IMR-90 (cell line): Measurements from ENCODE around the gene PAMR1. TPM values are rescaled to one million over a fixed set of nuclear protein-coding genes. Genes with fewer than 3 reads are reported as not detected.

ENCODE experiments used
- ATAC-seq: fragments of 200-7000 bp; cut with Tn5 transposase; 2 replicates; pipeline ENCODE4 v1.9.1; 2020; ENCODE audit warnings: low read depth, mild to moderate bottlenecking, moderate library complexity
- BruUV-seq: library from RNA; stranded (reverse); fragments of 400-500 nt; replicated peaks from 2 replicates; lab custom pipeline; 2021; lab: Mats Ljungman, UMichigan
- CTCF ChIA-PET: fragments of 300-600 bp; formaldehyde crosslinking; extraction: SDS; loops from one replicate; lab custom pipeline; 2021; ENCODE audit warnings: antibody characterized with exemption; lab: Yijun Ruan, JAX
- POLR2A ChIA-PET: fragments of 300-600 bp; sonication (Branson Sonifier 250); formaldehyde crosslinking; loops from one replicate; lab custom pipeline; 2022; ENCODE audit warnings: antibody characterized with exemption; ENCODE audit not compliant: unreplicated experiment; lab: Charles Lee
- DNase-seq: peaks from one replicate; pipeline ENCODE4 v3.0.0; 2013
- H2AFZ ChIP-seq: replicated peaks from 2 replicates; pipeline ENCODE3; 2013; ENCODE audit warnings: low read length, mild to moderate bottlenecking; ENCODE audit not compliant: poor library complexity
- H2AK5ac ChIP-seq: 2 replicates; pipeline ENCODE4 v1.6.1; 2013; ENCODE audit warnings: low read depth, low read length, inconsistent platforms
- H2AK9ac ChIP-seq: replicated peaks from 2 replicates; pipeline ENCODE3; 2013; ENCODE audit warnings: mild to moderate bottlenecking, low read depth, low read length, moderate library complexity; ENCODE audit not compliant: poor library complexity
- H2BK120ac ChIP-seq: 2 replicates; pipeline ENCODE4 v1.6.1; 2013; ENCODE audit warnings: low read depth, low read length, inconsistent platforms
- H2BK15ac ChIP-seq: 3 replicates; pipeline ENCODE4 v1.6.1; 2013; ENCODE audit warnings: low read depth, low read length, inconsistent platforms
- H2BK20ac ChIP-seq: 2 replicates; pipeline ENCODE4 v1.6.1; 2013; ENCODE audit warnings: low read depth, mild to moderate bottlenecking, inconsistent platforms, low read length, moderate library complexity
- H2BK5ac ChIP-seq: 2 replicates; pipeline ENCODE4 v1.6.1; 2013; ENCODE audit warnings: mild to moderate bottlenecking, low read depth, low read length, inconsistent platforms; ENCODE audit not compliant: poor library complexity, severe bottlenecking
- H3K14ac ChIP-seq: replicated peaks from 2 replicates; pipeline ENCODE4 v1.6.1; 2013; ENCODE audit warnings: low read depth, low read length, inconsistent platforms
- H3K18ac ChIP-seq: 2 replicates; pipeline ENCODE4 v1.6.1; 2013; ENCODE audit warnings: low read depth, low read length, control low read depth
- H3K23ac ChIP-seq: 2 replicates; pipeline ENCODE4 v1.6.1; 2013; ENCODE audit warnings: low read depth, low read length, inconsistent platforms
- H3K27ac ChIP-seq: 2 replicates; pipeline ENCODE4 v1.5.1; 2013; ENCODE audit warnings: mild to moderate bottlenecking, control low read depth, low read length; ENCODE audit not compliant: insufficient read depth
- H3K27me3 ChIP-seq: 2 replicates; pipeline ENCODE4 v1.6.1; 2013; ENCODE audit warnings: low read length; ENCODE audit not compliant: control insufficient read depth, insufficient read depth
- H3K36me3 ChIP-seq: 2 replicates; pipeline ENCODE4 v1.6.1; 2013; ENCODE audit warnings: low read length, mixed read lengths; ENCODE audit not compliant: control insufficient read depth, insufficient read depth
- H3K4ac ChIP-seq: 2 replicates; pipeline ENCODE4 v1.6.1; 2013; ENCODE audit warnings: low read depth, low read length, inconsistent platforms
- H3K4me1 ChIP-seq: 2 replicates; pipeline ENCODE4 v1.6.1; 2013; ENCODE audit warnings: low read length, mixed read lengths; ENCODE audit not compliant: control insufficient read depth, insufficient read depth
- H3K4me2 ChIP-seq: 2 replicates; pipeline ENCODE4 v1.6.1; 2013; ENCODE audit warnings: low read depth, mild to moderate bottlenecking, control low read depth, low read length, moderate library complexity
- H3K4me3 ChIP-seq: 2 replicates; pipeline ENCODE4 v1.5.1; 2013; ENCODE audit warnings: low read depth, mild to moderate bottlenecking, control low read depth, low read length, moderate library complexity; ENCODE audit not compliant: insufficient read depth
- H3K56ac ChIP-seq: 2 replicates; pipeline ENCODE4 v1.6.1; 2013; ENCODE audit warnings: low read length, inconsistent platforms; ENCODE audit not compliant: insufficient read depth; ENCODE audit errors: extremely low read depth
- H3K79me1 ChIP-seq, 2 experiments: 2 replicates each; pipeline ENCODE4 v1.6.1; 2013; ENCODE audit warnings: low read length in 2 of 2, inconsistent platforms in 1 of 2, low read depth in 1 of 2
- H3K9ac ChIP-seq: 2 replicates; pipeline ENCODE4 v1.6.1; 2013; ENCODE audit warnings: low read depth, low read length, control low read depth
- H3K9me1 ChIP-seq: 2 replicates; pipeline ENCODE4 v1.6.1; 2013; ENCODE audit warnings: low read length, inconsistent platforms; ENCODE audit not compliant: insufficient read depth
- H3K9me3 ChIP-seq: 2 replicates; pipeline ENCODE4 v1.6.1; 2013; ENCODE audit warnings: low read length; ENCODE audit not compliant: control insufficient read depth, insufficient read depth
- H4K20me1 ChIP-seq: 2 replicates; pipeline ENCODE4 v1.6.1; 2013; ENCODE audit warnings: low read length, inconsistent platforms; ENCODE audit not compliant: insufficient read depth
- H4K5ac ChIP-seq: 2 replicates; pipeline ENCODE4 v1.6.1; 2013; ENCODE audit warnings: mild to moderate bottlenecking, low read depth, low read length, control low read depth
- H4K8ac ChIP-seq, 2 experiments: 2 replicates each; pipeline ENCODE4 v1.6.1; 2013; ENCODE audit warnings: low read depth in 2 of 2, low read length in 2 of 2, control low read depth in 1 of 2, inconsistent platforms in 1 of 2
- H4K91ac ChIP-seq: 2 replicates; pipeline ENCODE4 v1.6.1; 2013; ENCODE audit warnings: low read depth, low read length, inconsistent platforms; ENCODE audit not compliant: insufficient read depth
- CEBPB ChIP-seq: IDR thresholded peaks from 2 replicates; pipeline ENCODE4 v1.6.1; 2012; ENCODE audit warnings: low read depth, low read length, improper control_type of control experiment
- CHD1 ChIP-seq: IDR thresholded peaks from 2 replicates; pipeline ENCODE4 v1.6.1; 2012; ENCODE audit warnings: low read depth, low read length, improper control_type of control experiment
- CTCF ChIP-seq: conservative IDR thresholded peaks from 2 replicates; pipeline ENCODE4 v1.5.1; 2012; ENCODE audit warnings: mild to moderate bottlenecking, low read depth, low read length, improper control_type of control experiment
- MAFK ChIP-seq: IDR thresholded peaks from 2 replicates; pipeline ENCODE4 v1.6.1; 2012; ENCODE audit warnings: low read depth, low read length, improper control_type of control experiment
- MAZ ChIP-seq: IDR thresholded peaks from 2 replicates; pipeline ENCODE4 v1.6.1; 2012; ENCODE audit warnings: low read depth, mild to moderate bottlenecking, low read length, improper control_type of control experiment, moderate library complexity, borderline replicate concordance
- MXI1 ChIP-seq: IDR thresholded peaks from 2 replicates; pipeline ENCODE4 v1.6.1; 2012; ENCODE audit warnings: low read depth, mild to moderate bottlenecking, low read length, moderate library complexity, borderline replicate concordance
- RCOR1 ChIP-seq: IDR thresholded peaks from 2 replicates; pipeline ENCODE4 v1.6.1; 2012; ENCODE audit warnings: mild to moderate bottlenecking, low read length, improper control_type of control experiment; ENCODE audit not compliant: insufficient replicate concordance
- RFX5 ChIP-seq: IDR thresholded peaks from 2 replicates; pipeline ENCODE4 v1.8.0; 2012; ENCODE audit warnings: low read depth, mild to moderate bottlenecking, low read length, moderate library complexity
- SMC3 ChIP-seq: fragments of 150-350 bp; IDR thresholded peaks from 2 replicates; pipeline ENCODE4 v1.6.1; 2016; ENCODE audit warnings: low read depth, mild to moderate bottlenecking, antibody characterized with exemption, low read length, moderate library complexity
- USF2 ChIP-seq: fragments of 150-350 bp; IDR thresholded peaks from 2 replicates; pipeline ENCODE4 v1.6.1; 2017; ENCODE audit warnings: mild to moderate bottlenecking, antibody characterized with exemption, low read length, low read depth
- whole genome bisulfite sequencing, 2 experiments: methylation state at CpG; one replicate each; pipeline versions ENCODE4 v1.1.5 to v1.1.7; 2013; ENCODE audit warnings: missing lambda C conversion rate in 2 of 2; ENCODE audit not compliant: insufficient read length in 1 of 2; ENCODE audit errors: extremely low coverage in 2 of 2; 5-methylcytosine and 5-hydroxymethylcytosine counted together
- dilution Hi-C: fragments of 300-500 bp; cut with HindIII; formaldehyde crosslinking; loops from one replicate; pipeline ENCODE4 v1.14.3; 2018; ENCODE audit warnings: low sequenced_read_pairs; ENCODE audit not compliant: unreplicated experiment
- in situ Hi-C: fragments of 300-500 bp; cut with MboI; formaldehyde crosslinking; loops from 3 replicates; pipeline ENCODE4 v1.14.3; 2019; ENCODE audit warnings: low sequenced_read_pairs, inconsistent platforms, mixed read lengths
- intact Hi-C: fragments of 100-400 bp; cut with micrococcal nuclease; formaldehyde crosslinking; loops from 2 replicates; pipeline ENCODE4 v1.10.0; 2022
- polyA plus RNA-seq, 3 experiments: library from polyadenylated mRNA; depleted of rRNA; stranded (reverse); fragments of >200 nt; gene quantifications; 2 replicates each; pipeline ENCODE4 v1.2.3, GENCODE V29; 2012; ENCODE audit warnings: low replicate concordance in 1 of 3
- total RNA-seq: library from RNA; depleted of rRNA; stranded (reverse); fragments of >200 nt; gene quantifications from 2 replicates; pipeline ENCODE4 v1.2.3, GENCODE V29; 2012

The PAMR1 gene
- total and polyA plus RNA-seq, 2 of the 4 experiments (the other 2 are of a cell fraction): 70.7 to 80.7 TPM

GRCh38 chr11:35432464-35432863 lies 93.0 kb downstream of the PAMR1 start:
- Histone ChIP-seq H3K56ac (no peak overlapping the region), H3K9me3 (no peaks in the 10 kb centered on the region), H2BK120ac (no peak overlapping the region), H3K79me1 (peaks cover 0 to 7% of the 10 kb centered on the region in 2 experiments; a peak in 1 of 4 replicates), H3K4me3 (no peak overlapping the region), H3K4me2 (no peak overlapping the region), H3K36me3 (peaks cover 46% of the 10 kb centered on the region), H4K5ac (no peak overlapping the region), H2BK20ac (no peak overlapping the region), H3K4ac (no peak overlapping the region), H3K14ac (no peak overlapping the region), H2AK9ac (no peak overlapping the region), H4K91ac (no peak overlapping the region), H2AK5ac (no peak overlapping the region), H4K8ac (no peak overlapping the region), H2AFZ (peak overlapping the region; percentile 14), H2BK5ac (no peak overlapping the region), H2BK15ac (no peak overlapping the region), H4K20me1 (no peaks in the 10 kb centered on the region), H3K18ac (no peak overlapping the region), H3K23ac (no peak overlapping the region), H3K4me1 (no peaks in the 10 kb centered on the region), H3K9ac (no peak overlapping the region), H3K27me3 (no peaks in the 10 kb centered on the region), H3K27ac (no peak overlapping the region), H3K9me1 (peaks cover 9% of the 10 kb centered on the region; the same call in 1 of the 2 replicates)
- in situ Hi-C loops: no loop called here
- ChIA-PET CTCF (no interaction called here), POLR2A (no interaction called here)
- 95% methylated on average over 5 of the region's 14 CpGs; no CpG with 5 or more reads in 1 of the 2 experiments for WGBS, 2 experiments
- TF ChIP-seq USF2 (no peak), CEBPB (no peak), MAFK (no peak), CTCF (no peak), SMC3 (no peak), RFX5 (no peak), MXI1 (no peak), RCOR1 (no peak), MAZ (no peak), CHD1 (no peak)
- dilution Hi-C loops: no loop called here
- intact Hi-C loops: no loop called here
- no TSS peak for BruUV-seq
- no peak for ATAC-seq
- DNase-seq: no peak
